H9 (cell line): ENCODE measurements around the gene EPHB6. TPM values are rescaled to one million over a fixed set of nuclear protein-coding genes. Genes with fewer than 3 reads are reported as not detected.

Source experiments
- DNase-seq: peaks from one replicate; pipeline ENCODE4 v3.0.0-alpha.2; 2017
- H2AFZ ChIP-seq: one replicate; pipeline ENCODE4 v1.6.1; 2013; ENCODE audit warnings: mild to moderate bottlenecking, low read length, control low read depth, moderate library complexity
- H2AK5ac ChIP-seq: 2 replicates; pipeline ENCODE4 v1.6.1; 2013; ENCODE audit warnings: low read length, control low read depth, mixed read lengths; ENCODE audit not compliant: insufficient read length
- H2BK120ac ChIP-seq: one replicate; pipeline ENCODE4 v1.6.1; 2013; ENCODE audit warnings: low read depth, mild to moderate bottlenecking, low read length, control low read depth, inconsistent platforms; ENCODE audit not compliant: poor library complexity, severe bottlenecking
- H2BK12ac ChIP-seq: 2 replicates; pipeline ENCODE4 v1.6.1; 2013; ENCODE audit warnings: low read length, control low read depth, mixed read lengths, low read depth; ENCODE audit not compliant: insufficient read length
- H2BK15ac ChIP-seq: 2 replicates; pipeline ENCODE4 v1.6.1; 2013; ENCODE audit warnings: low read depth, low read length, control low read depth
- H2BK20ac ChIP-seq: one replicate; pipeline ENCODE4 v1.6.1; 2013; ENCODE audit warnings: low read depth, mild to moderate bottlenecking, low read length, control low read depth, inconsistent platforms; ENCODE audit not compliant: poor library complexity, severe bottlenecking
- H2BK5ac ChIP-seq: 2 replicates; pipeline ENCODE4 v1.6.1; 2013; ENCODE audit warnings: low read length, control low read depth, mixed read lengths; ENCODE audit not compliant: insufficient read length
- H3K14ac ChIP-seq: 2 replicates; pipeline ENCODE4 v1.6.1; 2013; ENCODE audit warnings: low read length, control low read depth; ENCODE audit not compliant: insufficient read depth
- H3K18ac ChIP-seq: 2 replicates; pipeline ENCODE4 v1.6.1; 2013; ENCODE audit warnings: low read depth, mild to moderate bottlenecking, mixed read lengths, low read length, control low read depth; ENCODE audit not compliant: insufficient read length
- H3K23ac ChIP-seq: 2 replicates; pipeline ENCODE4 v1.6.1; 2013; ENCODE audit warnings: low read length, control low read depth, mixed read lengths, low read depth; ENCODE audit not compliant: insufficient read length
- H3K23me2 ChIP-seq: 2 replicates; pipeline ENCODE4 v1.6.1; 2013; ENCODE audit warnings: low read depth, mild to moderate bottlenecking, mixed read lengths, low read length, control low read depth; ENCODE audit not compliant: insufficient read length, poor library complexity, severe bottlenecking
- H3K27ac ChIP-seq: 2 replicates; pipeline ENCODE4 v1.5.1; 2013; ENCODE audit warnings: low read length, control low read depth, mixed read lengths, low read depth; ENCODE audit not compliant: insufficient read length
- H3K27me3 ChIP-seq: 2 replicates; pipeline ENCODE4 v1.6.1; 2013; ENCODE audit warnings: low read length, control low read depth, inconsistent platforms; ENCODE audit not compliant: insufficient read depth
- H3K4ac ChIP-seq: 2 replicates; pipeline ENCODE4 v1.6.1; 2013; ENCODE audit warnings: low read depth, mild to moderate bottlenecking, control low read depth, inconsistent platforms, low read length, moderate library complexity
- H3K4me1 ChIP-seq: 2 replicates; pipeline ENCODE4 v1.6.1; 2013; ENCODE audit warnings: low read length, control low read depth, inconsistent platforms; ENCODE audit not compliant: insufficient read depth
- H3K4me2 ChIP-seq: 2 replicates; pipeline ENCODE4 v1.6.1; 2013; ENCODE audit warnings: low read length, control low read depth, mixed read lengths; ENCODE audit not compliant: insufficient read length, insufficient read depth
- H3K56ac ChIP-seq: 2 replicates; pipeline ENCODE4 v1.6.1; 2013; ENCODE audit warnings: low read depth, mild to moderate bottlenecking, mixed read lengths, low read length, control low read depth; ENCODE audit not compliant: insufficient read length
- H3K79me1 ChIP-seq: 2 replicates; pipeline ENCODE4 v1.6.1; 2013; ENCODE audit warnings: low read depth, mild to moderate bottlenecking, moderate library complexity, low read length, control low read depth, inconsistent platforms; ENCODE audit not compliant: insufficient read depth, poor library complexity, severe bottlenecking
- H3K79me2 ChIP-seq: 2 replicates; pipeline ENCODE4 v1.6.1; 2013; ENCODE audit warnings: low read length, control low read depth, inconsistent platforms; ENCODE audit not compliant: insufficient read depth
- H3K9ac ChIP-seq: 2 replicates; pipeline ENCODE4 v1.6.1; 2013; ENCODE audit warnings: low read length, control low read depth, mixed read lengths; ENCODE audit not compliant: insufficient read length; ENCODE audit errors: extremely low read depth
- H3K9me3 ChIP-seq: one replicate; pipeline ENCODE4 v1.6.1; 2013; ENCODE audit warnings: low read depth, low read length, inconsistent platforms; ENCODE audit not compliant: control insufficient read depth
- H3T11ph ChIP-seq: one replicate; pipeline ENCODE4 v1.6.1; 2013; ENCODE audit warnings: mild to moderate bottlenecking, low read length, control low read depth, inconsistent platforms
- H4K20me1 ChIP-seq: one replicate; pipeline ENCODE4 v1.6.1; 2013; ENCODE audit not compliant: control insufficient read depth, insufficient read length, insufficient read depth
- H4K5ac ChIP-seq: 2 replicates; pipeline ENCODE4 v1.6.1; 2013; ENCODE audit warnings: low read depth, mild to moderate bottlenecking, mixed read lengths, low read length, control low read depth; ENCODE audit not compliant: insufficient read length
- H4K8ac ChIP-seq: replicated peaks from 2 replicates; pipeline ENCODE4 v1.6.1; 2013; ENCODE audit warnings: low read length, control low read depth, mixed read lengths, low read depth; ENCODE audit not compliant: insufficient read length
- H4K91ac ChIP-seq: 2 replicates; pipeline ENCODE4 v1.6.1; 2013; ENCODE audit warnings: low read depth, mild to moderate bottlenecking, moderate library complexity, mixed read lengths, low read length, control low read depth; ENCODE audit not compliant: insufficient read length
- H3K27ac Mint-ChIP-seq, 3 experiments: 2 replicates in 2 of 3; 3 replicates in 1 of 3; pipeline ENCODE4 v1.8.0; 2020 to 2021; ENCODE audit warnings: mixed read lengths in 3 of 3, mild to moderate bottlenecking in 1 of 3, moderate library complexity in 1 of 3
- H3K27me3 Mint-ChIP-seq: 2 replicates; pipeline ENCODE4 v1.8.0; 2021; ENCODE audit warnings: low read depth, mild to moderate bottlenecking, moderate library complexity, mixed read lengths
- H3K36me3 Mint-ChIP-seq, 3 experiments: 2 replicates in 2 of 3; 3 replicates in 1 of 3; pipeline ENCODE4 v1.8.0; 2020 to 2021; ENCODE audit warnings: low read depth in 3 of 3, mixed read lengths in 3 of 3; ENCODE audit not compliant: insufficient read depth in 1 of 3
- H3K4me1 Mint-ChIP-seq, 2 experiments: 2 replicates each; pipeline ENCODE4 v1.8.0; 2020; ENCODE audit warnings: mixed read lengths in 2 of 2
- H3K4me3 Mint-ChIP-seq, 2 experiments: 2 replicates in 1 of 2; 3 replicates in 1 of 2; pipeline ENCODE4 v1.8.0; 2020 to 2021; ENCODE audit warnings: mild to moderate bottlenecking in 2 of 2, mixed read lengths in 2 of 2, moderate library complexity in 1 of 2
- H3K9me3 Mint-ChIP-seq, 2 experiments: 2 replicates in 1 of 2; 3 replicates in 1 of 2; pipeline ENCODE4 v1.8.0; 2020; ENCODE audit warnings: mild to moderate bottlenecking in 2 of 2, mixed read lengths in 2 of 2, moderate library complexity in 1 of 2
- WGBS: extraction: QIAGEN DNeasy Blood & Tissue Kit; methylation state at CpG from one replicate; pipeline ENCODE4 v1.1.7; 2013; ENCODE audit warnings: missing lambda C conversion rate, low lambda C conversion rate, mixed read lengths; ENCODE audit not compliant: insufficient read length; ENCODE audit errors: extremely low coverage; 5-methylcytosine and 5-hydroxymethylcytosine counted together
- total RNA-seq: library from RNA; stranded (reverse); gene quantifications from 2 replicates; pipeline ENCODE4 v1.2.1, GENCODE V29; 2021
- TF ChIP-seq, protein P1 (sequence below): fragments of 200-600 bp; sonication (generic); conservative IDR thresholded peaks from 3 replicates; pipeline ENCODE4 v1.8.0; 2021; ENCODE audit warnings: antibody characterized with exemption, mild to moderate bottlenecking

The EPHB6 gene
- total RNA-seq, 1 experiment from 2014 or later: 9.7 TPM

DNA sequence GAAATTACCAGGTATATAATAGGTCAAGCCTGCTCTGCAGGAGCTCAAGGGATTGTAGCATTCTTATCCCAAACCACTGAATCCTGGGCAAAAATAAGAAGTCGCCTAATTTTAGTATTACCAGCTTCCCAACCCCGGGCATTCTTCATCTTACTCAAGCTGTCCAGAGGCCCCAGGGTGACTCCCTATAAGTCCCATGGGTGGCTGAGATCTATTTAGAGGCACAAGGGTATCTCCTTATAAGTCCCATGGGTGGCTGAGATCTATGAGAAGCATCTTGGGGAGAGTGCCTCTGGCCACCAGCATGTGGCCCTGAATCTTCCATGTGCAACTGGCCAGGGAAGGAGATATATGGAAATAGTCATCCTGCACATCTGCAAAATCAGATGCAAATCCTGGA lies 45.2 kb upstream of the EPHB6 start:
- Mint-ChIP-seq H3K4me1 (peaks cover 28 to 42% of the 10 kb centered on the region in 2 experiments), H3K36me3 (peaks cover 0 to 2% (median 0%) of the 10 kb centered on the region in 3 experiments; a peak in 1 of 7 replicates), H3K27ac (no peak overlapping the region), H3K4me3 (no peak overlapping the region), H3K27me3 (peaks cover 42% of the 10 kb centered on the region), H3K9me3 (no peaks in the 10 kb centered on the region; a peak in 1 of 5 replicates)
- DNase-seq: no peak
- no peak overlapping the region for H3K4me2 ChIP-seq
- no peaks in the 10 kb centered on the region for H3K79me1 ChIP-seq
- no peak overlapping the region for H2BK120ac ChIP-seq
- WGBS: no CpG with 5 or more reads among the region's 2 CpGs
- H2AK5ac ChIP-seq: no peak overlapping the region
- no peak overlapping the region for H3K18ac ChIP-seq
- H3K14ac ChIP-seq: no peak overlapping the region
- no peak overlapping the region for H3K4ac ChIP-seq
- H2BK20ac ChIP-seq: no peak overlapping the region
- H4K20me1 ChIP-seq: no peaks in the 10 kb centered on the region
- no peaks in the 10 kb centered on the region for H3K79me2 ChIP-seq
- H4K5ac ChIP-seq: no peak overlapping the region
- H3K9me3 ChIP-seq: no peaks in the 10 kb centered on the region
- H2BK15ac ChIP-seq: no peak overlapping the region
- H3K23ac ChIP-seq: no peak overlapping the region
- peaks cover 14% of the 10 kb centered on the region; the same call in 1 of the 2 replicates for H3K4me1 ChIP-seq
- H3K27me3 ChIP-seq: no peaks in the 10 kb centered on the region
- no peak overlapping the region for H3K56ac ChIP-seq
- H3K23me2 ChIP-seq: no peaks in the 10 kb centered on the region
- H3T11ph ChIP-seq: no peak overlapping the region
- no peak overlapping the region for H3K27ac ChIP-seq
- no peak overlapping the region for H2AFZ ChIP-seq
- no peak overlapping the region for H4K91ac ChIP-seq
- no peak overlapping the region for H3K9ac ChIP-seq
- H2BK5ac ChIP-seq: no peak overlapping the region
- TF ChIP-seq, protein P1, sequence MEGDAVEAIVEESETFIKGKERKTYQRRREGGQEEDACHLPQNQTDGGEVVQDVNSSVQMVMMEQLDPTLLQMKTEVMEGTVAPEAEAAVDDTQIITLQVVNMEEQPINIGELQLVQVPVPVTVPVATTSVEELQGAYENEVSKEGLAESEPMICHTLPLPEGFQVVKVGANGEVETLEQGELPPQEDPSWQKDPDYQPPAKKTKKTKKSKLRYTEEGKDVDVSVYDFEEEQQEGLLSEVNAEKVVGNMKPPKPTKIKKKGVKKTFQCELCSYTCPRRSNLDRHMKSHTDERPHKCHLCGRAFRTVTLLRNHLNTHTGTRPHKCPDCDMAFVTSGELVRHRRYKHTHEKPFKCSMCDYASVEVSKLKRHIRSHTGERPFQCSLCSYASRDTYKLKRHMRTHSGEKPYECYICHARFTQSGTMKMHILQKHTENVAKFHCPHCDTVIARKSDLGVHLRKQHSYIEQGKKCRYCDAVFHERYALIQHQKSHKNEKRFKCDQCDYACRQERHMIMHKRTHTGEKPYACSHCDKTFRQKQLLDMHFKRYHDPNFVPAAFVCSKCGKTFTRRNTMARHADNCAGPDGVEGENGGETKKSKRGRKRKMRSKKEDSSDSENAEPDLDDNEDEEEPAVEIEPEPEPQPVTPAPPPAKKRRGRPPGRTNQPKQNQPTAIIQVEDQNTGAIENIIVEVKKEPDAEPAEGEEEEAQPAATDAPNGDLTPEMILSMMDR: no peak
- H2BK12ac ChIP-seq: no peak overlapping the region
- no peak overlapping the region for H4K8ac ChIP-seq
